UCSD-AML1 (cell line): Measurements from ENCODE around the gene SLC13A4.
"Not testable (repeated sequence)": the region's sequence is repeated elsewhere in the genome, so short reads cannot be mapped to it uniquely, and the experiment has no call there.

Source experiments
- DNase-seq: peaks from one replicate; lab custom pipeline; 2025; ENCODE audit not compliant: unreplicated experiment; lab: John Stamatoyannopoulos, UW

The SLC13A4 gene

DNA sequence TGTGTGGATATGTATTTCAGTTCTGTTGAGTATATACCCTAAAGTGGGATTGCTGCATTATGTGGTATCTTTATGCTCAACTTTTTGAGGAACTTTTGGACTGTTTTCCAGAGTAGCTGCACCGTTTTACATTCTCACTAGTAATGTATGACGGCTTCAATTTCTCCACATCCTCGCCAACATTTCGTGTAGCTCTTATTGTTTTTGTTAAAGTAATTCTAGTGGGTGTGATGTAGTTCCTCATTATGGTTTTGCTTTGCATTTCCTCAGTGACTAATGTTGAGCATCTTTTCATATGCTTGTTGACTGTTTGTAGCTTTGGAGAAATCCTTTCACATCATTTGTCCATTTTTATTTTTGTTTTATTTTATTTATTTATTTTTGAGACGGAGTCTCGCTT lies 61.1 kb downstream of the SLC13A4 start:
- DNase-seq = no peak

DNA sequence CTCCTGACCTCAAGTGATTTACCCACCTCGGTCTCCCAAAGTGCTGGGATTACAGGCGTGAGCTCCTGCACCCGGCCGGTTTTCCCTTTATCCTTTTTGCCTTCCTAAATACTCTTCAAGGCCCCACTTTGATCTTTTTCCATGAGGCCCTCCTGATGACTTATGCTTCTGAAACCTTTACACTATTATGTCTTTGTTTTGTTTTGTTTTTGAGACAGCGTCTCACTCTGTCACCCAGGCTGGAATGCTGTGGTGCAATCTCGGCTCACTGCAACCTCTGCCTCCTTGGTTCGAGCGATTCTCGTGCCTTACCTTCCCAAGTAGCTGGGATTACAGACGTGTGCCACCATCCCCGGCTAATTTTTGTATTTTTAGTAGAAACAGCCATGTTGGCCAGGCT lies 61.8 kb downstream of the SLC13A4 start:
- no peak for DNase-seq

DNA sequence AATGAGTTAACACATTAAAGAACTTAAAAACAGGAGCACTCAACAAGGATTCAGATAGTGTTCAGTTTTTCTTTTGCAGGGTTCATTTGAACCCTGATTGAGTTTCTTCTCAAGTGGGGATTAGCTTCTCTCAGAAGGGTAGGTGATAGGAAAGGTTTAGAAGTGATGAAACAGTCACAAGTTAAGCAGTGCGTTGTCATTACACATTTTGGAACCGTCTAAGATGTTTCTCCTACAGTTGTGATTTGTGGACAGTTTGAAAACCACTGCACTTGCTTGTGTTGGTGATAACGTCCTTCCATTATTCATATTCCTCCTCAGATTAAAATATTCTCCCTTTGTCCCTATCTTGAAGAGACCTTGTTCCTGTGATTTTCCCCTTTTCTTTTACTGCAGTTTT lies 62.9 kb downstream of the SLC13A4 start:
- no peak for DNase-seq

DNA sequence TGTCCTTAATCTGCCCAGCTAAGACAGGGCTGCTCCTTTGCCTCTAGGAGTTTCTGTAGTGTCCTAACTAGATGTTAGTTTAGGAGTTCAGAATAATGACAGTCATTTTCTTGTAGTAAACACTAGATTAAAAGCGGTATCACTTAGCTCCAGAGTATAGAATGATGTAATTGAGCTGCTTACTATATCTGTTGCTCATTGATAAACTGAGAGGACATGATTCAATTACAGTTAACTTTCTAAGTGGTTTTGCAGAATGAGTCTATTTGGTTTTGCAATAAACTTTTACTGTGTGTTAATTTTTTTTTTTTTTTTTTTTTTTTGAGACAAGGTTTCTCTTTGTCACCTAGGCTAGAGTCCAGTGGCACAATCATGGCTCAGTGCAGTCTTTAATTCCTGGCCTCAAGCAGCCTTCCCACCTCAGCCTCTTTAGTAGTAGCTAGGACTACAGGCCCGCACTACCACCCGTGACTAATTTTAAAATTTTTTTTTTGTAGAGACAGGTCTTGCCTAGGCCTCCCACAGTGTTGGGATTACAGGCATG lies 63.9 kb downstream of the SLC13A4 start:
- no peak for DNase-seq

DNA sequence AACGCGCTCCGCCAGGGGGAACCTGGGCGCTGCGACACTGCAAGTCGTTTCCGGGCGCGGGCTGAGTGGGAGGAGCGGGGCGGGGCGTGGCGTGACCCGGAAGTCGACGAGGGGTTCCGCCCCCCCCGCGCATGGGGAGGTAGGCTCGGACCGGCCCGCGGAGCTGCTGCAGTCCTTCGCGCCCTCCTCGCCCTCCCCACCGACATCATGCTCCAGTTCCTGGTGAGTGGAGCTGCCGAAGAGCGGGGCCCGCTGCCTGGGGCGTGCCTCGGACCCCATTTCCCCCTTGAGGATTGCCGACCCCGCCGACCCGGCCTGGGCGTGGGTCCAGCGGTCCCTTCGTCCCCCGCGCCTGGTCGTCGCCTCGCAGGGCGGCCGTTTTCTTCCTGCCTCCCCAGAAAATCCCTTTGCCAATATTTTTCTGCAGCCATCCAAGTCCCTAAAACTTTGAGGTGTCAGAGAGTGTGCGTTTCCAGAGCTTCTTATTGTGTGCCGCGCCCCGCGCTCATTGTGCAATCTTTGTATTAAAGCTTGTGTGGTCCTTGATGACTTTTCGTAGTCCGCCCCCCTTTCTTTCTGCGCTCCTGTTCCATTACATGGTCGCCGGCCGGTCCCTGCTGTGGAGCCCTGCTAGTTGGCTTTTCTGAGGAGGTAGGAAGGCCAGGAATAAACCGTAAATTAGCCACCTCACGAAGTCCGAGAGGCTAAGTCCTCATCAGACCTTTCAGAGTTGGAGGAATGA lies 65.4 kb downstream of the SLC13A4 start, which contains the start of gene STMP1:
STMP1 (plus strand) TSS at position 142 of the 742 bp plus-strand sequence.
- peak; percentile 89 for DNase-seq

DNA sequence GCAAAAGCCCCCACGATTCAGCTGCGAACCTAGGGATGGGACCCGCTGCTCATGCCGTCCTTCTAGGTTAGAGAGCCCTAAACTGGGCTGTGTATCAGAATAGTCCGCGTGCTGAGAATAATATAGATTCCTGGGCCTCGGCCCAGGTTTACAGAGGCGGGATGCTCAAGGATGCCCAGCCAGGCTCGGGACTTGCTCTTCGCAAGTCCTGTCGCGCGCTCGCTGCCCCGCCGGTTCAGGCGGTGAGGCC lies 65.9 kb downstream of the SLC13A4 start:
- DNase-seq = no peak

DNA sequence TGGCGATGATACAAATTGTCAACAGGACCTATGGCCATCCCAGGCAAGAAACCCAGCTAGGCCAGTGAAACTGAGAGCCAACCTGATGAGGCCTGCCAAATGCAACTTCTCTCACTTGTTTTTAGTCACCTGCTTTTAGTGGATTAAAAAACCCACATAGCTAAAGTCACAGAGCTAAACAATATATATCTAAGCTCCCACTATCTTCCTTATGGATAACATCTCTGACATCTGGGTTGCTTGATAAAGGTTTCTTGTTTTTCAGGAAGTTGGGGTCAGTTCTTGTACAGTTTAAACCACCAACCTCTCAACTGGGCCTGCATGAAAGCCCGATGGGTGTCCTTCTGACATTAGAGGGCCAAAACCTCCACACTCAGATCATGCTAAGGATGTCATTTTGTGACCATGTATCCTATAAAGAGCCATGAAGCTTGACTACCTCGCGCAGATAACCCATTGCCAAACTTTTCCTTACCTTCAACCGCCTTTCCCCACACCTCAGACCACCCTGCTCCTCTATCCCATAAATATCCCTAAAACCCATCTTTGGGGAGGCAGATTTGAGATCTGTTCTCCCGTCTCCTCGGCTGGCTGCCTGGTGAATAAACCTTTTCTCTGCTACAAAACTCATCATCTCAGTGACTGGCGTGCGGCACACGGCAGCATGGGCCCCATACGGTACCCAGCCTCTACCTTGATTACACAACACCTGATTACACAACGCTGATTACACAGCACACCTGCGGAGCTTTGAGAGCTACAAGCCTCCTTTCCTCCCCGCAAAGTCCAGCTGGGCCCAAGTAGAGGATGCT lies 66.5 kb downstream of the SLC13A4 start:
- peak; percentile 38 for DNase-seq

DNA sequence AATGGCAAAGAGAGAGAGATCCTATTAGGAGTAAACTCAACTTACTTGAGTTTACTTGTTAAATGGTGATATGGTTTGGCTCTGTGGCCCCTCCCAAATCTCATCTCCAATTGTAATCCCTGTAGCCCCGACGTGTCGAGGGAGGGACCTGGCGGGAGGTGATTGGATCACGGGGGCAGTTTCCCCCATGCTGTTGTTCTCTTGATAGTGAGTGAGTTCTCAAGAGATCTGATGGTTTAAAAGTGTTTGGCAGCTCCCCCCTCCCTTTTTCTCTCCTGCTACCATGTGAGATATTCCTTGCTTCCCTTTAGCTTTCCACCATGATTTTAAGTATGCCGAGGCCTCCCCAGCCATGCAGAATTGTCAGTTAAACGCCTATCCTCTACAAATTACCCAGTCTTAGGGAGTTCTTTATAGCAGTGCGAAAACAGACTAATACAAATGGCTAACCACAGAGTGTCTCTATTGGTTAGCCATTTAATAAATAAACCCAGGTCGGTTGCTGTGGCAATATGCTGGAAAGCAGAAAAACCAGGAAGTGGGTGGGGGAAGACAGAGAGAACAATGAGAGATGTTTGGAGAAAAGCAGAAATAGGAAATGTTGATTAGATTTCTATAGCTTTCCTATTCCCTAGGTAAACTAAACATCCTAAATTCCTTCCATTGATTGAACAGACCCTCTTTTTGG lies 68.7 kb downstream of the SLC13A4 start:
- DNase-seq = no peak

DNA sequence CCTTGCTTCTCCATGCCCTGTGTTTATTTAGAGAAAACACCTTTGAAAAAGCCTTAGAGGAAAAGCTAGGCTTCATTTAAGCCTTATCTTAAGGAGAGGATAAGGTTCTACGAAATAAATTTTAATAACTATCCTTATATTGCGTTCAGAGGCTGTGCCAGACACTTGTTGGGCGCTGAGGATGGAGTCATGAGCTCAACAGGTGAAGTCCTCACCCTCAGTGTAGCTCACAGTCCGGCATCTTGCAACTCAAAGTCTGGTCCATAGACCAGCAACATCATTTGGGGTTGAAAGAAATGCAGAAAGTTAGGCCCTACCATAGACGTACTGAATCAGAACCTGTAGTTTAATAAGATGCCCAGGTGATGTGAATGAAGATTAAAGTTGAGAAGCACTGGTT lies 69.4 kb downstream of the SLC13A4 start:
- DNase-seq = no peak

DNA sequence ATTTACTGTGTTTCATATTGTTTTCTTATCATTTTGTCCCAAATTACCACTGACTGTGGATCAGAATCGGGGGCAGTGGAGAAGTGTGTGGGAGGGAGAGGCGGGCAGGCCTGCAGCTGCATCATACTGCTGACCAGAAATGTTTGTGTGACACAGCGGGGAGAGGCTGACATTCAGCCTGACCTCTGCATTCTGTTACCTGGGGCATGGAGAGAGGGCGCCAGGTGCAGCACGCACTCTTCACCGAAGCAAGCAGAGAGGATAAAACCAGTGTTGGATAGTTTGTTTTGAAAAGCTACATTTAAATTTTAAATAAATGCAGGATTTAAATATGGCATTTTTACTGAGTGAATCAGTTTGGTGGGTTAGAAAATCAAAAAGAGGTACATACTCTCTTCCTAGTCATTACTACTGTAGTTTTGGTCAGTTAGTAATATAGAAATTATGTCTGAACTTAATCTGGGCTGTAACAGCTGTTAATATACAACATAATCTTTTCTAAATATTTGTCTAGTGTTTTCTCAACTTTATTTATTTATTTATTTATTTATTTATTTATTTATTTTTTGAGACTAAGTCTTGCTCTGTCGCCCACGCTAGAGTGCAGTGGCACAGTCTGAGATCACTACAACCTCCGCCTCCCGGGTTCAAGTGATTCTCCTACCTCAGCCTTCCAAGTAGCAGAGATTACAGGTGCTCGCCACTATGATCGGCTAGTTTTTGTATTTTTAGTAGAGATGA lies 74.5 kb downstream of the SLC13A4 start:
- no peak for DNase-seq

DNA sequence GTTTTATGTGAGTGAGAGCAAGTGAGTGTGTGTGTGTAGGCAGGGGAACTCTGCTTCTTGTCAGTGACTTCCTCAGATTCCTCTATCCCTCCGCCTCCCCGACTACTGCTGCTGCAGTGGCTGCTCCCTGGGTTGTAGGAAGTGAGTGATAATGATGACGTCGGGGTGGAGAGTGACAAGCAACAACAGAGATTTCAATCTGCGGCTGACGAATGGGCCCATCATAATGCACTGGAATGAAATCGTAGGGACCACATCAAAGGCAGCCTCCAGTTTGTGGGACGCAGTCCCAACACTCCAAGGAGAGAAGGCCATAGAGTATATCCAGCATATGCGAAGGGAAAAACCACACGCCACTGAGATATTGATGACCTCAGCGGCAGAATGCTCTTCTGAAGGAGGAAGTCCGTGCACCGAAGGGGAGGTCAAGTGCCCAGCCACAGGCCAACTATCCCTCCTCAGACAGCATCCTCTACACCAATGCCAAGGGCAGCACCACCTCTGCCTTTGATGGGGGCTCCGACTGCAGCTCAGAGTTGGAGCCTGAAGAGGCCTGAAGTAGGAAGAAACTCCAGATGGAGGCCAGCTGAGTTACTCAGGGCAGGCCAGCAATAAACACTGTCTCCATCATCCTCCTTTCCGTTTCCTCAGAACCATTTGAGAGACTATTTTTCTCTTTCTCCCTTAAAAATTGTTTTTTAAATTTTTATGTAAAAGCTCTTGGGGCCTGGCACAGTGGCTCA lies 77.0 kb downstream of the SLC13A4 start:
- DNase-seq = peak; percentile 15

DNA sequence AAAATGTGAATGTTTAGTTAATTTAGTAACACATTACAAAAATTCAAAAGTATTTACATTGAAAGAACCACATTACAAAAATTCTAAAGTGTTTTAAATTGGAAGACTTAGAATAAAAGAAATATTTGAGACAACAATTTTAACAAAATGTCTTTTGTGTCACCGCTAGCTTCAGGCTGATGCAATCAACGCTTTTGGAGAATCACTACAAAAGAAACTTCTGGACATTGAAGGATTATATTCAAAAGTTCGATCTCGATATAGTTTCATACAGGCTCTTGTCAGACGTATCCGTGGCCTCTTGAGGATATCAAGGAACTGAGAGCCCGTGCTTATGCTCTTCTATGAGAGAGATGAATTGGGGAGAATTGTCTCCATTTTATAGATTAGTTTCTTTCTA lies 79.8 kb downstream of the SLC13A4 start:
- no peak for DNase-seq

DNA sequence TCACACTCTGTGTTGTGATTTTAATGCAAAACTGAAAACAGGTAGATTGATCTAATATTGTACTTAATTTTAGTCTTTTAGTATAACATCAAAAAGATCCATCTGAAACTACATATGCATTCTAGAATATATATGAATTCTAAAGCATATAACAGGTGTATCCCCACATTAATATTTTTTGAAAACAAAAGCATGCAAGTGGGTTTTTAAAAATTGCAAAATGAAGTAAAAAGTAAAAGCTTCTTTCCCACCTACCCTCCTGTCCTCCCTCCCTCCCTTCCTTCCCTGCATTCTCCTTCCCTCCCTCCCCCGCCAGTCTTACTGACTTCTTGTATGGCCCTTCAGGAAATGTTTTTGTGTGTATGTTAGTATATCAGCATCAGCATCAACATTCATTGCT lies 80.2 kb downstream of the SLC13A4 start:
- DNase-seq = no peak

DNA sequence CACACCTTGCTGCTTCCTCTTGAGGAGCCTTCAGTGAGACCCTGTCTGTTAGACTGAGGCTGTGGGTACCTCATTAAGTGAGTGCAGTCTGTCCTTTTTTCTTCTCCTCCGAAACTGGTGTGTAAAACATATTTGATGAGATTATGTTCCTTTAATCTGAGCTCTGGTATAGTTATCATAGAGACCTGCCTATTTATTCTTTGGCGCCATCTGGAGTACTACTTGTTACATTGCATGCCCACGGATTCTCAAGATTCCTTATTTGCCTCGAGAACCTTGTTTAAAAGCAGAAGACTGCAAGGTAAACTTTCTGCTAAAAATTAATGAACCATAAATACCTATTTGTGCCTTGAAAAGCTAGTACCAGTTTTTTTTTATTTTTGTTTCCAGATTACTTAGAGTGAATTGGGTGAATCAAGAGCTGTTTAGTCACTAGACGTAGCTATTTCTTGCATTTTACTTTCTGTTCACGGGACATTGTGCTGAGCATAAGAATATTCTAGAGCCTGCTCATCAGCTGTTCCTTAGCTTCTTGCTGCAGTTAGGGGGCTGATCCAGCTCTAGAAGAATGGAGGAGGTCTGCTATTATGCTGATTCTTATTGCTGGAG lies 82.6 kb downstream of the SLC13A4 start:
- no peak for DNase-seq

DNA sequence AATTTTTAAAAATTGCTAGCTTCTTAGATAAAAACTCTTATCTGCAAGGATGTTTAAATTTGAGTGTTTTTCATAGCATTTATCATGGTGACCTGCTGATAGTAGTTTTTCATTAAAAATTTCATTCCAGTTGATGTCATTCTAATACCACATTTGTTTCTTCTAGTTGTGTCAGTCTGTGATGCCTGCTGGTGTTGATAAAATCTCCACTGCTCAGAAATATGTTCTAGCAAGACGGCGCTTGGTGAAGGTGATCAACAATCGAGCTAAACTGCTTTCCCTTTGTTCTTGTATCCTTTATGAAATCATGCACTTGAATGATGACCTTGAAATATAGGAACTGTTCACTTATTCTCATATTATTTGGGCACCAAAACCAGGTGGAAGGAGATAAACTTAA lies 83.3 kb downstream of the SLC13A4 start:
- DNase-seq = no peak

DNA sequence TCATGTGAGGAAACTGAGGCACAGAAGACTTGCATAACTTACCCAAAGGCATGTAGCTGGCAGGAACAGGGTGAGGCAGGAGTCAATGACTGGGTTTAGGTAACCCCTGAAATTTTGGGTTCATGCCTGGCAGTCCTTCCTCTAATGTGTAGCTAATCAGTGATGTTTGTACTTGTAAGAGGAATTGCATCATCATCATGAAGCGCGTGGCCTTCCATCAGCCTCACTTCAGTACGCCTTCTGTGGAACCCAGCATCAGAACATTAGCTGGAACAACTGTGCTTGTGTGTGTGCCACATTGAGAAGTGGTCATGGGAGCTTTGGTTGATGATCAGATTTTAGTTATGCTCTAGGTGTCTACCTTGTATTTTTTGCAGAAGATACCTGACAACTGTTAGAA lies 83.8 kb downstream of the SLC13A4 start:
- no peak for DNase-seq

DNA sequence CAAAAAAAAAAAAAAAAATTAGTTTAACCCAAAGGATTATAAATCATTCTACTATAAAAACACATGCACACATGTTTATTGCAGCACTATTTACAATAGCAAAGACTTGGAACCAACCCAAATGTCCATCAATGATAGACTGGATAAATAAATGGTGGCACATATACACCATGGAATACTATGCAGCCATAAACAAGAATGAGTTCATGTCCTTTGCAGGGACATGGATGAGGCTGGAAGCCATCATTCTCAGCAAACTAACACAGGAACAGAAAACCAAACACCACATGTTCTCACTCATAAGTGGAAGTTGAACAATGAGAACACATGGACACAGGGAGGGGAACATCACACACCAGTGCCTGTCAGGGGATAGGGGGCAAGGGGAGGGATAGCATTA lies 88.3 kb downstream of the SLC13A4 start:
- not testable (repeated sequence) for DNase-seq

DNA sequence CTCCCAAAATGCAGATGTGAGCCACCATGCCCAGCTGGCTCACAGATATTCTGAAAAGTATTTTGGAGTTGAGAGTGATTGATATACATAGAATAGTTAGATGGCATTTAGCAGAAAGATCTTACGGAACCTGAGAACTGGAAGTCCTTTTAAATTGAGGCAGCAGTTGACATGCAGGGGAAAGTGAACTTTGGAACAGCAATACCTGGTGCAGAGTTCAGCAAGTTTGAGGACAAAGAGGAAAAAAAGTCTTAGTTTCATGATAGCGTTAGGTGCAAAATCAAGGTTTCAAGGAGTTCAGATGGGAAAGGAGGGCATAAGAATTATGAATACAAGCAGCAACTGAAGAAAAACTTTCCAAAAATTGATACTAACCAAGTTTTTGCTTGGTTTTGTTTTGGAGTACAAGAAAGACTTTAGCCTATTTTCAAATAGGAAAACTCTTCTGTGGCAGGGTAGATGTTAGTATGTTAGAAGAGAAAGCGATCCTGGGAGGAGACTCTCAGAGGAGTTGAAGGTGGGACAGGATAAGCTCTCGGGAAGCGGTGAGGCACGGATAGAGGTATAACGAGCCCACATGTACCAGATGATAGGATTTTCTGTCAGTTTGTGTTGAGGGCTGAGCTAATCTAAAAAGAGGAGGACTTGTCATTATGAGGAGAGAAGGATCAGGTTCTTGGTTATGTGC lies 93.7 kb downstream of the SLC13A4 start:
- no peak for DNase-seq
